ENCODE results near the gene BTBD17.

Gene BTBD17

DNA sequence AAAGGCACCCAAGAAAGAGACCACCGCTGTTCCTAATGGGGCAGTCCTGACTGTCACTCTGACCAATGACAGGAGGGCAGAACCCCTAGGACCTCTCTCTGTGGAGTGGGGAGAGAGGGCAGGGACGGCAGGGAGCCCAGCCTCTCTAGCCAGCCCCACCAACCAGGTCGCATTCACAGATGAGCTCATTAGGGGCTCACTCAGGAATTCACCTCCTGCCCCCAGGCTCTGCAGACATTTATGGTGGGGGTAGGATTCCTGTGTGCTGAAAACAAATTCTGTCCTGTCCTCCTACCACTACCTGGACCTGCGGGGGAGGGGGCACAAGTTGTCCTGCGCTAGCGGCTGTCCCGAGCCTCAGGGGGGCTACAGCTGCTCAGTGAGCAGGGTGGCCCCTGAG lies 42.5 kb upstream of the BTBD17 start:
- H3K4me3 ChIP-seq (replicated peaks; ENCODE audit: low read depth, low read length): no peak overlapping the region
- DNase-seq (ENCODE audit: low read depth): no peak
- TF ChIP-seq, protein P1, sequence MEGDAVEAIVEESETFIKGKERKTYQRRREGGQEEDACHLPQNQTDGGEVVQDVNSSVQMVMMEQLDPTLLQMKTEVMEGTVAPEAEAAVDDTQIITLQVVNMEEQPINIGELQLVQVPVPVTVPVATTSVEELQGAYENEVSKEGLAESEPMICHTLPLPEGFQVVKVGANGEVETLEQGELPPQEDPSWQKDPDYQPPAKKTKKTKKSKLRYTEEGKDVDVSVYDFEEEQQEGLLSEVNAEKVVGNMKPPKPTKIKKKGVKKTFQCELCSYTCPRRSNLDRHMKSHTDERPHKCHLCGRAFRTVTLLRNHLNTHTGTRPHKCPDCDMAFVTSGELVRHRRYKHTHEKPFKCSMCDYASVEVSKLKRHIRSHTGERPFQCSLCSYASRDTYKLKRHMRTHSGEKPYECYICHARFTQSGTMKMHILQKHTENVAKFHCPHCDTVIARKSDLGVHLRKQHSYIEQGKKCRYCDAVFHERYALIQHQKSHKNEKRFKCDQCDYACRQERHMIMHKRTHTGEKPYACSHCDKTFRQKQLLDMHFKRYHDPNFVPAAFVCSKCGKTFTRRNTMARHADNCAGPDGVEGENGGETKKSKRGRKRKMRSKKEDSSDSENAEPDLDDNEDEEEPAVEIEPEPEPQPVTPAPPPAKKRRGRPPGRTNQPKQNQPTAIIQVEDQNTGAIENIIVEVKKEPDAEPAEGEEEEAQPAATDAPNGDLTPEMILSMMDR (IDR thresholded peaks at IDR 0.05; ENCODE audit: low read length, missing control alignments): no peak

DNA sequence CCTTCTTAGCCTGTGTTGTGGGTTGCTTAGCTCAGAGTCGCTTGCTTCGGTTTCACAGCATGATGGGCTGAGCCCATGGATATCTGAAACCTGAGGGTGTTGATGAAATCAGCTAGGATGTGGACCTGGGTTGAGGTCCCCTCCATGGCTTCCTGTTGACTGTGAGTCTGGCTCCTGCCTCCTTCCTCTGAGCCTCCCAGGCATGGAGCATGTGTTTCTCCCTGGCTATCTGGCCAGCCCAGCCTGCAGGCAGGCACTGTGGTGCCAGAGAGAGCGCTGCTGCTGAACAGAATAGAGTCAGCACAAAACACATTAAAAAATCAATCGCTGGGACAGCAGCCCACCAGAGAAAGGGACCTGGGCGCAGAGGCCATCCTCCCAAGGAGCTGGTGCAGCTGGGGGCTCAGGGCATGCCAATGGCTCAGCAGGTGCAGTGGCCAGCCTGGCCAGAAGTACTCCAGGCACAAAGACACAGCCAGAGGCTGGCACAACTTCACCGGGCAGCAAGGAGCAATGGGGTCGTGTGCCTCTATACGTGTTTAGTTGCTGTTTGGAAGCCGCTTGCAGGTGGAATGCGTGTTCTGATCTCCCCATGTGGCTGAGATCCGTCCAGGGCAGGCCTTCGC lies 42.0 kb upstream of the BTBD17 start:
- TF ChIP-seq, protein P1 (IDR thresholded peaks at IDR 0.05; ENCODE audit: low read length, missing control alignments): no peak
- DNase-seq (ENCODE audit: low read depth): no peak
- H3K4me3 ChIP-seq (replicated peaks; ENCODE audit: low read depth, low read length): no peak overlapping the region

DNA sequence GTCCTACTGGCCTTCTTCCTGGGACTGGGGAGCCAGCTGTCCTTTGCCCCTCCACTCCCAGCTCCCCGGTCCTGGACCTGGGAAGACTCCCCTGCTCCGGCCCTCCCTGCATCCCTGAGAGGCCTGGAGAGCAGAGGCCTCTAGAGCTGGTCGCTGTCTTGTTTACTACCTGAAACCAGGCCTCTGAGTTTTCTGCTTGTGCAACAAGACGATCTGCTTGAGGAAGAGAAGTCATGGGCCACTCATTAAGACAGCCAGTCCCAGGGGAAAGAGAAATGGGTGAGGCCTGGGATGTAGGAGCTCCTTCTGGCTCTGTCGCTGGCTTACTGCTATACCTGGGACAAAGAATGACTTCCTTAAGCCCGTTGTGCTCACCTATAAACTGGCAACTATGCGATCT lies 40.4 kb upstream of the BTBD17 start:
- TF ChIP-seq, protein P1 (IDR thresholded peaks at IDR 0.05; ENCODE audit: low read length, missing control alignments): no peak
- no peak for DNase-seq (ENCODE audit: low read depth)
- H3K4me3 ChIP-seq (replicated peaks; ENCODE audit: low read depth, low read length): no peak overlapping the region

DNA sequence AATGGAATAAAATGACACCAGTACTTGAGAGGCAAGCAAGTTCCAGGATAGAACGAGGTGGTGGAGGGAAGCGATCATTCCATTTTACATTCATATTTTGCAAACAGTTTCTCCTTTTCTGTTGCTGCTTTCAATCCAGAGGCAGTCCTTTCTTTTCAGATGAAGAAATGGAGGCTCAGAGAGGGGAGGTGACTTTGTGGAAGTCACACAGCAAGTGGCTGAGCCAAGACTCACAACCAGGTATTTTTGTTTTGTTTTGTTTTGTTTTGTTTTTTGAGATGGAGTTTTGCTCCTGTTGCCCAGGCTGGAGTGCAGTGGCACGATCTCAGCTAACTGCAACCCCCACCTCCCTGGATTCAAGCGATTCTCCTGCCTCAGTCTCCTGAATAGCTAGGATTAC lies 34.9 kb upstream of the BTBD17 start:
- H3K4me3 ChIP-seq (replicated peaks; ENCODE audit: low read depth, low read length): no peak overlapping the region
- no peak for DNase-seq (ENCODE audit: low read depth)
- TF ChIP-seq, protein P1 (IDR thresholded peaks at IDR 0.05; ENCODE audit: low read length, missing control alignments): no peak

DNA sequence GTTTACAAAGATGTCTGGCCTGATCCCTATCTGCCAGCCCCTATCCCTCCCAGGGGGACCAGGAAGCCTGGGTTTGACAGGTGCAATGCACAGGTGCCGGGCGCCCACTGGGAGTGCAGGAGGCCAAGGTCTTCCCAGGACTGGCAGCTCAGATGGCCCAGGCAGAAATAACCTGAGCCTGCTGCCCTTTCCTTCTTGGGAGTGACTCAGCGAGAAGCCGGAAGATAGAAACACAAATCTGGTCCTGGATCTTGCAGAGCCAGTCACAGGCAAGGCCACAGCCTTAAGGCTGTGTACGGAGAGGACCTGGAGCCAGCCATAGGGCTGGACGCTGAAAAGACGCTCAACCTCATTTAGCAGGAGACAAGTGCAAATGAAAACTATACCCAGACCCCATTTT lies 33.3 kb upstream of the BTBD17 start:
- DNase-seq (ENCODE audit: low read depth): no peak
- TF ChIP-seq, protein P1 (IDR thresholded peaks at IDR 0.05; ENCODE audit: low read length, missing control alignments): no peak
- H3K4me3 ChIP-seq (replicated peaks; ENCODE audit: low read depth, low read length): no peak overlapping the region

DNA sequence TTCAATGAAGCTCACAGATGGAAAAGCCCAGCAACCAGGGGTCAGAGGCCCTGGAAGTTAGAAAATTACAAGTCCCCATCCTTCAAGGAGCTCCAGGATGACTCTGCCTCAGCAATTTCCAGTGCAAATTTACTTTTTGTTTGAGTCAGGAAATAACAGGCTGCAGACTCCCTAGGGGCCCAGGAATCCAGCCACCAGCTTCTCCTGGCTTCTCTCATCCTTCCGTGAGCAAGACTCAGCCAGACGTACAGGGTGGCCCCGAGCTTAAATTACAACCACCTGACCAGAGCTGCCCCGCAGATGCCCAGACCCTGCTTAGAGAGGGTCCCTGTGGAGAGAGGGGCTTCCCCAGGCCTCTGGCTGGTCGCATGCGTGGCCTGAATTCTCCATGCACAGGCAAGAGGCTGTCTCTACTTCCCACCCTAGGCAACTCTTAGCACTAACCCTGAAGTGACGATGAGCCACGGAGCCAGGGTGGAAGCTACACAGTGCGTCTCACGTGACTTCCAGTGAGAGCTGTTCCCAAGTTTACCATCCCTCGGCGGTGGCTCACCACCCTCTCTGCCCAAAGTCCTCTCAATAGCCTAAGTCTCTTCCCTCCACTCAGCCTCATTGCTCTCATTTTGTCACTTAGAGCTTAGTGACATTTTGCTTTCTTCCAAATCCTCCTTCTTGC lies 32.7 kb upstream of the BTBD17 start:
- H3K4me3 ChIP-seq (replicated peaks; ENCODE audit: low read depth, low read length): no peak overlapping the region
- no peak for DNase-seq (ENCODE audit: low read depth)
- TF ChIP-seq, protein P1 (IDR thresholded peaks at IDR 0.05; ENCODE audit: low read length, missing control alignments): no peak

All from fibroblast of pulmonary artery (primary cell).